GM12878 (cell line): ENCODE data around the gene CCNB1. TPM values are rescaled to one million over a fixed set of nuclear protein-coding genes. Genes with fewer than 3 reads are reported as not detected.

Experiments
- ATAC-seq: fragments of 200-7000 bp; cut with Tn5 transposase; 3 replicates; pipeline ENCODE4 v1.9.1; 2020; ENCODE audit warnings: mild to moderate bottlenecking, moderate library complexity
- BruUV-seq: library from RNA; stranded (reverse); fragments of 400-500 nt; replicated peaks from 2 replicates; lab custom pipeline; 2021; lab: Mats Ljungman, UMichigan
- CTCF ChIA-PET: fragments of 300-600 bp; sonication (Branson Sonifier 250); formaldehyde crosslinking; extraction: SDS; loops from one replicate; lab custom pipeline; 2021; ENCODE audit warnings: inconsistent platforms; lab: Yijun Ruan, JAX
- POLR2A ChIA-PET: fragments of 350-600 bp; formaldehyde crosslinking; extraction: SDS; loops from one replicate; lab custom pipeline; 2021; ENCODE audit warnings: inconsistent platforms; lab: Charles Lee
- RAD21 ChIA-PET: fragments of 300-600 bp; sonication (Branson Sonifier 250); formaldehyde crosslinking; loops from one replicate; lab custom pipeline; 2023; ENCODE audit warnings: antibody characterized with exemption; ENCODE audit not compliant: unreplicated experiment; lab: Charles Lee
- SMC1A ChIA-PET: fragments of 300-600 bp; sonication (Branson Sonifier 250); formaldehyde crosslinking; loops from one replicate; lab custom pipeline; 2023; ENCODE audit not compliant: unreplicated experiment, uncharacterized antibody; lab: Charles Lee
- DNase-seq: peaks from one replicate; pipeline ENCODE4 v3.0.0-alpha.2; 2011; ENCODE audit warnings: low read depth, low spot score
- FAIRE-seq: peaks from 3 replicates; lab custom pipeline; 2011; peaks lifted over from hg19 to GRCh38; lab: Jason Lieb, UNC
- H2AFZ ChIP-seq: 2 replicates; pipeline ENCODE4 v1.6.0; 2011; ENCODE audit warnings: low read depth, low read length, control low read depth; ENCODE audit not compliant: control insufficient read depth
- H3K27ac ChIP-seq: 2 replicates; pipeline ENCODE4 v1.5.1; 2011; ENCODE audit warnings: control low read depth; ENCODE audit not compliant: control insufficient read depth, insufficient read depth
- H3K27me3 ChIP-seq, 2 experiments: replicated peaks in 1 of 2; 2 replicates each; pipeline versions ENCODE4 v1.6.0 to v1.6.1; 2011; ENCODE audit warnings: low read length in 1 of 2; ENCODE audit not compliant: control insufficient read depth in 2 of 2, insufficient read depth in 2 of 2
- H3K36me3 ChIP-seq, 2 experiments: 2 replicates each; pipeline ENCODE4 v1.5.1; 2011; ENCODE audit warnings: low read length in 1 of 2; ENCODE audit not compliant: control insufficient read depth in 2 of 2, insufficient read depth in 2 of 2
- H3K4me1 ChIP-seq: 2 replicates; pipeline ENCODE4 v1.6.1; 2011; ENCODE audit warnings: mild to moderate bottlenecking, low read length, moderate library complexity, mixed read lengths; ENCODE audit not compliant: control insufficient read depth, insufficient read depth
- H3K4me2 ChIP-seq: 2 replicates; pipeline ENCODE4 v1.6.0; 2011; ENCODE audit warnings: control low read depth; ENCODE audit not compliant: control insufficient read depth, insufficient read depth
- H3K4me3 ChIP-seq: fragments of 200-600 bp; sonication (generic); 2 replicates; pipeline ENCODE4 v1.5.1; 2016
- H3K79me2 ChIP-seq: 2 replicates; pipeline ENCODE4 v1.6.0; 2011; ENCODE audit warnings: low read length; ENCODE audit not compliant: control insufficient read depth, insufficient read depth
- H3K9ac ChIP-seq: 2 replicates; pipeline ENCODE4 v1.8.0; 2011; ENCODE audit warnings: low read length, control low read depth, mixed read lengths; ENCODE audit not compliant: control insufficient read depth, insufficient read depth
- H3K9me3 ChIP-seq: replicated peaks from 3 replicates; pipeline ENCODE4 v1.5.1; 2011; ENCODE audit warnings: mild to moderate bottlenecking, low read length; ENCODE audit not compliant: control insufficient read depth, insufficient read depth
- H4K20me1 ChIP-seq: 2 replicates; pipeline ENCODE4 v1.6.0; 2011; ENCODE audit not compliant: control insufficient read depth, insufficient read depth
- ATF7 ChIP-seq: fragments of 450-650 bp; IDR thresholded peaks from 2 replicates; pipeline ENCODE4 v1.6.1; 2016; ENCODE audit warnings: low read depth, mild to moderate bottlenecking
- ZNF207 ChIP-seq: fragments of 450-650 bp; IDR thresholded peaks from 2 replicates; pipeline ENCODE4 v1.6.1; 2014; ENCODE audit warnings: antibody characterized with exemption, mild to moderate bottlenecking, borderline replicate concordance
- WGBS: methylation state at CpG from one replicate; pipeline ENCODE4 v1.1.6; 2016; ENCODE audit warnings: low lambda C conversion rate; ENCODE audit not compliant: insufficient replicate concordance, insufficient coverage; ENCODE audit errors: missing lambda C conversion rate; 5-methylcytosine and 5-hydroxymethylcytosine counted together
- in situ Hi-C: fragments of 300-500 bp; cut with MboI; formaldehyde crosslinking; loops from 9 replicates; pipeline ENCODE4 v1.14.3; 2018; ENCODE audit warnings: mixed read lengths
- intact Hi-C: fragments of 100-400 bp; cut with micrococcal nuclease; formaldehyde crosslinking; loops from one replicate; pipeline ENCODE4 v1.14.2; 2022; ENCODE audit not compliant: unreplicated experiment
- polyA plus RNA-seq, 11 experiments: library from polyadenylated mRNA; depleted of rRNA in 4 of 11; unstranded in 6 of 11; stranded (reverse) in 5 of 11; fragments of >200 nt; fragmentation: Nextera tagmentation in 4 of 11; fragmentation: Illumina TruSeq in 1 of 11; extraction: Ambion mirVana in 4 of 11; extraction: Trizol in 1 of 11; gene quantifications; 1 replicate in 1 of 11; 2 replicates in 10 of 11; pipeline versions ENCODE4 v1.2.1 to v1.2.3, GENCODE V29; 2011 to 2016; ENCODE audit warnings: inconsistent platforms in 2 of 11, missing spikeins in 2 of 11, low read depth in 1 of 11
- total RNA-seq, 4 experiments: library from RNA; depleted of rRNA in 3 of 4; stranded (reverse); fragments of >200 nt in 3 of 4; fragmentation: Illumina TruSeq in 1 of 4; extraction: Trizol in 1 of 4; gene quantifications; 2 replicates each; pipeline versions ENCODE4 v1.2.1 to v1.2.3, GENCODE V29; 2013 to 2021
- TF ChIP-seq, protein P1 (sequence below): fragments of 450-650 bp; formaldehyde crosslinking; IDR thresholded peaks from 2 replicates; pipeline ENCODE4 v1.5.0; 2022; ENCODE audit warnings: mild to moderate bottlenecking, missing genetic modification characterization
- TF ChIP-seq, protein P2 (sequence below): IDR thresholded peaks from 2 replicates; pipeline ENCODE4 v1.6.1; 2012; ENCODE audit warnings: low read depth, low read length, improper control_type of control experiment

The CCNB1 gene
- total and polyA plus RNA-seq, 10 of the 15 experiments (the other 5 are each of a cell fraction or from before 2014, with no cell fraction given), result 148 to 403 (median 210) TPM

DNA sequence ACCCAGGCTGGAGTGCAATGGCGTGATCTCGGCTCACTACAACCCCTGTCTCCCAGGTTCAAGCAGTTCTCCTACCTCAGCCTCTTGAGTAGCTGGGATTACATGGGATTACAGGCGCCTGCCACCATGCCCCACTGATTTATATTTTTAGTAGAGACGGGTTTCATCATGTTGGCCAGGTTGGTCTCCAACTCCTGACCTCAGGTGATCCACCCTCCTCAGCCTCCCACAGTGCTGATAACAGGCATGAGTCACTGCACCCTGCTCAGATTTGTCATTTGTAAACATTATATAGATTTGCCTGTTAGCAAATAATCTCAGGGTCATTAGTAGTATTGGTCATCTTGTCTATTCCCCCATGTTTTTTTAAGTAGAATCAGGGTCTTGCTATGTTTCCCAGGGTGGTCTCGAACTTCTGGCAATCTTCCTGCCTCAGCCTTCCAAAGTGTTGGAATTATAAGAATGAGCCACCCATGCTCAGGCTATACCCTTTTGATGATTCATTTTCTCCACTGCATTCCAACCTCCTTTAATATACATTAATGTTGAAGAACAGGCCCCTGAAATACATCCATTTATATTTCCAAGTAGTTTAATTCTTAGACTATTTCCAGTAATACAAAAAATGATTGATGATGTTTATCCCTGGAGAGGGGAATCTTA is 39.7 kb downstream of the CCNB1 start:
- DNase-seq, result no peak
- ChIA-PET POLR2A (no interaction called here), RAD21 (no interaction called here), SMC1A (no interaction called here), CTCF (no interaction called here)
- Histone ChIP-seq H3K4me3 (no peak overlapping the region), H3K27ac (no peak overlapping the region), H3K4me1 (no peaks in the 10 kb centered on the region), H3K79me2 (no peaks in the 10 kb centered on the region), H2AFZ (no peak overlapping the region), H3K36me3 (0 out of 4 replicates have a peak, but pooled peaks cover 0 to 3% of the 10 kb centered on the region in 2 experiments), H4K20me1 (no peaks in the 10 kb centered on the region), H3K9me3 (no peaks in the 10 kb centered on the region), H3K9ac (no peak overlapping the region), H3K4me2 (no peak overlapping the region), H3K27me3 (no peaks in the 10 kb centered on the region)
- no peak for FAIRE-seq
- intact Hi-C loops, result no loop called here
- ATAC-seq, result no peak
- in situ Hi-C loops, result no loop called here
- TF ChIP-seq ZNF207 (no peak), ATF7 (no peak)
- TF ChIP-seq, protein P1, sequence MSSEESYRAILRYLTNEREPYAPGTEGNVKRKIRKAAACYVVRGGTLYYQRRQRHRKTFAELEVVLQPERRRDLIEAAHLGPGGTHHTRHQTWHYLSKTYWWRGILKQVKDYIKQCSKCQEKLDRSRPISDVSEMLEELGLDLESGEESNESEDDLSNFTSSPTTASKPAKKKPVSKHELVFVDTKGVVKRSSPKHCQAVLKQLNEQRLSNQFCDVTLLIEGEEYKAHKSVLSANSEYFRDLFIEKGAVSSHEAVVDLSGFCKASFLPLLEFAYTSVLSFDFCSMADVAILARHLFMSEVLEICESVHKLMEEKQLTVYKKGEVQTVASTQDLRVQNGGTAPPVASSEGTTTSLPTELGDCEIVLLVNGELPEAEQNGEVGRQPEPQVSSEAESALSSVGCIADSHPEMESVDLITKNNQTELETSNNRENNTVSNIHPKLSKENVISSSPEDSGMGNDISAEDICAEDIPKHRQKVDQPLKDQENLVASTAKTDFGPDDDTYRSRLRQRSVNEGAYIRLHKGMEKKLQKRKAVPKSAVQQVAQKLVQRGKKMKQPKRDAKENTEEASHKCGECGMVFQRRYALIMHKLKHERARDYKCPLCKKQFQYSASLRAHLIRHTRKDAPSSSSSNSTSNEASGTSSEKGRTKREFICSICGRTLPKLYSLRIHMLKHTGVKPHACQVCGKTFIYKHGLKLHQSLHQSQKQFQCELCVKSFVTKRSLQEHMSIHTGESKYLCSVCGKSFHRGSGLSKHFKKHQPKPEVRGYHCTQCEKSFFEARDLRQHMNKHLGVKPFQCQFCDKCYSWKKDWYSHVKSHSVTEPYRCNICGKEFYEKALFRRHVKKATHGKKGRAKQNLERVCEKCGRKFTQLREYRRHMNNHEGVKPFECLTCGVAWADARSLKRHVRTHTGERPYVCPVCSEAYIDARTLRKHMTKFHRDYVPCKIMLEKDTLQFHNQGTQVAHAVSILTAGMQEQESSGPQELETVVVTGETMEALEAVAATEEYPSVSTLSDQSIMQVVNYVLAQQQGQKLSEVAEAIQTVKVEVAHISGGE (CRISPR knock-in tag), result no peak
- TF ChIP-seq, protein P2, sequence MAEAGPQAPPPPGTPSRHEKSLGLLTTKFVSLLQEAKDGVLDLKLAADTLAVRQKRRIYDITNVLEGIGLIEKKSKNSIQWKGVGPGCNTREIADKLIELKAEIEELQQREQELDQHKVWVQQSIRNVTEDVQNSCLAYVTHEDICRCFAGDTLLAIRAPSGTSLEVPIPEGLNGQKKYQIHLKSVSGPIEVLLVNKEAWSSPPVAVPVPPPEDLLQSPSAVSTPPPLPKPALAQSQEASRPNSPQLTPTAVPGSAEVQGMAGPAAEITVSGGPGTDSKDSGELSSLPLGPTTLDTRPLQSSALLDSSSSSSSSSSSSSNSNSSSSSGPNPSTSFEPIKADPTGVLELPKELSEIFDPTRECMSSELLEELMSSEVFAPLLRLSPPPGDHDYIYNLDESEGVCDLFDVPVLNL, result no peak
- TF ChIP-seq, all 136 proteins: peak for 0
- 91% methylated on average over 5 of the region's 5 CpGs for WGBS
- no TSS peak for BruUV-seq
